Chondrocyte (in vitro differentiated cells): ENCODE results near the gene FRRS1. TPM values are rescaled to one million over a fixed set of nuclear protein-coding genes. Genes with fewer than 3 reads are reported as not detected.
A peak's percentile ranks its signal among the peaks of the same experiment; 100 is the strongest.

ENCODE experiments used
- DNase-seq: peaks from one replicate; pipeline ENCODE4 v3.0.0; 2021; ENCODE audit warnings: mixed read lengths, low spot score
- H3K27ac Mint-ChIP-seq: one replicate; pipeline ENCODE4 v1.8.0; 2021; ENCODE audit warnings: mild to moderate bottlenecking, moderate library complexity, mixed read lengths; ENCODE audit not compliant: unreplicated experiment
- H3K27me3 Mint-ChIP-seq: 2 replicates; pipeline ENCODE4 v1.8.0; 2021; ENCODE audit warnings: low read depth, mixed read lengths
- H3K36me3 Mint-ChIP-seq: 2 replicates; pipeline ENCODE4 v1.8.0; 2021; ENCODE audit warnings: low read depth, mixed read lengths
- H3K4me1 Mint-ChIP-seq: 2 replicates; pipeline ENCODE4 v1.8.0; 2021; ENCODE audit warnings: low read depth, mild to moderate bottlenecking, mixed read lengths
- H3K4me3 Mint-ChIP-seq: one replicate; pipeline ENCODE4 v1.8.0; 2021; ENCODE audit warnings: mild to moderate bottlenecking, moderate library complexity, mixed read lengths; ENCODE audit not compliant: unreplicated experiment
- H3K9me3 Mint-ChIP-seq: 2 replicates; pipeline ENCODE4 v1.8.0; 2021; ENCODE audit warnings: low read depth, mixed read lengths
- total RNA-seq: library from RNA; stranded (reverse); gene quantifications from 3 replicates; pipeline ENCODE4 v1.2.1, GENCODE V29; 2021
- TF ChIP-seq, protein P1 (sequence below): fragments of 200-600 bp; sonication (generic); IDR thresholded peaks from 2 replicates; pipeline ENCODE4 v1.5.0; 2021; ENCODE audit warnings: antibody characterized with exemption, mild to moderate bottlenecking, moderate library complexity

The FRRS1 gene
- total RNA-seq, 1 donor from 2014 or later = 2.2 TPM

DNA sequence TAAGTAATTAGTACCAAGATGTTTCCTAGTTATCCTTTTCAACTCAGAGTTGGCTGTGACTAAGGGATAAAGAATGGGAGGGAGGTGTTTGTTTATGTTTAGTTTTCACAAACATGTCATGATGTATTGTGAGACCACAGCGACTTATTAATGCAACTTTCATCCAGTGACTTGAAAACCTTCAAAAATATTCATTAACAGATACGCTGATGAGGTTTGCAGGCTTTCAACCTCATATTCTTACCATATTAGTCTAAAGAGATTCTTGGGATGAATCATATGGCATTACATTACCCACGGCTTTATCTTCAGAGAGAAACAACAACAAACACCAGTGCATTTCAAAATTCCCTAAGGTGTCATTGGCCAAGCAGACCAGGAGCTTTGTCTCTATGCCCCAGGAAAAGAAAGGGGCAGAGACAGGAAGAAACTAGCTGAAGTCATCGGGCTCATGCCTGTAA is 84.1 kb downstream of the FRRS1 start:
- Mint-ChIP-seq H3K9me3 (no peaks in the 10 kb centered on the region), H3K36me3 (peaks cover 5% of the 10 kb centered on the region), H3K4me1 (peaks cover 41% of the 10 kb centered on the region), H3K27ac (no peak overlapping the region), H3K27me3 (no peaks in the 10 kb centered on the region), H3K4me3 (no peak overlapping the region)
- TF ChIP-seq, protein P1, sequence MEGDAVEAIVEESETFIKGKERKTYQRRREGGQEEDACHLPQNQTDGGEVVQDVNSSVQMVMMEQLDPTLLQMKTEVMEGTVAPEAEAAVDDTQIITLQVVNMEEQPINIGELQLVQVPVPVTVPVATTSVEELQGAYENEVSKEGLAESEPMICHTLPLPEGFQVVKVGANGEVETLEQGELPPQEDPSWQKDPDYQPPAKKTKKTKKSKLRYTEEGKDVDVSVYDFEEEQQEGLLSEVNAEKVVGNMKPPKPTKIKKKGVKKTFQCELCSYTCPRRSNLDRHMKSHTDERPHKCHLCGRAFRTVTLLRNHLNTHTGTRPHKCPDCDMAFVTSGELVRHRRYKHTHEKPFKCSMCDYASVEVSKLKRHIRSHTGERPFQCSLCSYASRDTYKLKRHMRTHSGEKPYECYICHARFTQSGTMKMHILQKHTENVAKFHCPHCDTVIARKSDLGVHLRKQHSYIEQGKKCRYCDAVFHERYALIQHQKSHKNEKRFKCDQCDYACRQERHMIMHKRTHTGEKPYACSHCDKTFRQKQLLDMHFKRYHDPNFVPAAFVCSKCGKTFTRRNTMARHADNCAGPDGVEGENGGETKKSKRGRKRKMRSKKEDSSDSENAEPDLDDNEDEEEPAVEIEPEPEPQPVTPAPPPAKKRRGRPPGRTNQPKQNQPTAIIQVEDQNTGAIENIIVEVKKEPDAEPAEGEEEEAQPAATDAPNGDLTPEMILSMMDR = no peak
- DNase-seq = no peak

DNA sequence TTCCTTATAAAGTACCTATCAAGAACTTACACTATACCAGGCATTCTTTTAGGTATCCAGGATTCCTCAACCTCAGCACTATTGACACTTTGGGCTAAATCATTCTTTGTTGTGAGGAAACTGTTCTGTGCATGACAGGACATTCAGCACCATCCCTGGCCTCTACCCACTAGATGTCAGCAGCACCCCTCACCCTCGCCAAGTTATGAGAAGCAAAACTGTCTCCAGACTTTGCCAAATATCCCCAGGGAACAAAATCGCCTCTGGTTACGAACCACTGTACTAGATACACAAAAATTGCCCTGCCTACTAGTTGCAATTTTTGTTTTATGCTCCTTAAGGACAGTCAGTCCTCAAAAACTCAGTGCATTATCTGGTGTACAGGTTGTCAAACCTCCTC is 84.9 kb downstream of the FRRS1 start:
- no peaks in the 10 kb centered on the region for H3K9me3 Mint-ChIP-seq
- H3K36me3 Mint-ChIP-seq = peaks cover 5% of the 10 kb centered on the region
- H3K27ac Mint-ChIP-seq = peak overlapping the region; percentile 68
- H3K4me3 Mint-ChIP-seq = no peak overlapping the region
- TF ChIP-seq, protein P1 = peak; percentile 63
- H3K4me1 Mint-ChIP-seq = peaks cover 41% of the 10 kb centered on the region
- no peak for DNase-seq
- no peaks in the 10 kb centered on the region for H3K27me3 Mint-ChIP-seq

DNA sequence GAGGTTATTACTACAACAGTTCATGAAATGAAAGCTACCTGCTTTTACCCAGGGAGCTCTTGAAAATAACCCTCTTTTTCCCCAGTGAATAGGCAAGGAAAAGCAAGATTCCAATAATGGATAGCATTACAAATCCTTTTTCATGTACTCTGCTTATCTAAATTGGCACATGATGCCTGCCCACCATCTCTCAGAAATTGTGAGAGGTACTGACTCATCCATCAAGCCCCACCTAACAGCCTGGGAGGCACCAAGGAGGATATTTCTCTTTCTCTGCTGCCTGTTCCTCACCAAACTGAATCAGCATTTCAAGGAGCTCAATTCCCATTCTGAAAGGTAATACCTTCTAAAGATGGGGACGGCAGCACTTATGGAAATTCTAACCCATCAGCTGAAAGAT is 86.2 kb downstream of the FRRS1 start:
- H3K27ac Mint-ChIP-seq = no peak overlapping the region
- no peak overlapping the region for H3K4me3 Mint-ChIP-seq
- DNase-seq = no peak
- TF ChIP-seq, protein P1 = no peak
- peaks cover 32% of the 10 kb centered on the region for H3K4me1 Mint-ChIP-seq
- H3K9me3 Mint-ChIP-seq = no peaks in the 10 kb centered on the region
- H3K36me3 Mint-ChIP-seq = peaks cover 5% of the 10 kb centered on the region
- H3K27me3 Mint-ChIP-seq = no peaks in the 10 kb centered on the region

DNA sequence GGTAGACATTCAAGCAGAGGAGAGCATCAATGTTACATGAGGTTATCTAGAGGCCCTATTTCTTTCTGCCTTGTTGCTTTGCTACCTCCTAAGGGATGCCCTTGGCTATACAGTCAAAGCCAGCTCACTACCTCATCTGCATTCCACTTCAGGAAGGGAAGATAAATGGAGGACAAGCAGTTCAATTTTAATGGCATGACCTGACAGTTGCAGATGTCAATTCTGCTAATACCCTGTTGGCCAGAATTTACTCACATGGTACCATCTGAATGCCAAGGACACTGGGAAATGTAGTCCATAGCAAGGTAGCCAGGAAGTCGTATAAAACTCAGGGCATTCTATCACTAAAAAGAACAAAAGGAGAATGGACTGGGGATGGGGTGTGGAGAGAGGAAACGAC is 89.0 kb downstream of the FRRS1 start:
- peaks cover 5% of the 10 kb centered on the region for H3K36me3 Mint-ChIP-seq
- no peak overlapping the region for H3K4me3 Mint-ChIP-seq
- H3K4me1 Mint-ChIP-seq = peaks cover 28% of the 10 kb centered on the region
- H3K27me3 Mint-ChIP-seq = no peaks in the 10 kb centered on the region
- no peaks in the 10 kb centered on the region for H3K9me3 Mint-ChIP-seq
- TF ChIP-seq, protein P1 = no peak
- no peak for DNase-seq
- no peak overlapping the region for H3K27ac Mint-ChIP-seq

DNA sequence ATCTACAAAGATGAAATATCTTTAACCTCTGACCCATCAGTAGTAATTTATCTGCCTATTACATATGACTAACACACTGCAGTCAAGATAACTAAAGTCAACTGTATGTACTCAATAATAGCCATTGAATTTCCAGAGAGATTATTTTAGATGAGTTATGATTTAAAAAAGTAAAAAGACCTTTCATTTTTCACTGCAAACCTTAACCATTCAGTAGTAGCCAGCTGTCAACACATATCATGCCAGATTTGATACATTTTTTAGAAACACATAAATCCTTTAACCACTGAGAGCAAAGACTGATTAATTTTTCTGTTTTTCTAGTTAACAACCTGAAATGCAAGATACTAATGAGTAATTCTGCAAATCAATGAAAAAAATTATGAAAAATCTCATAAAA is 89.6 kb downstream of the FRRS1 start:
- Mint-ChIP-seq H3K36me3 (peaks cover 7% of the 10 kb centered on the region), H3K4me1 (peaks cover 28% of the 10 kb centered on the region), H3K9me3 (no peaks in the 10 kb centered on the region), H3K4me3 (no peak overlapping the region), H3K27me3 (no peaks in the 10 kb centered on the region), H3K27ac (no peak overlapping the region)
- TF ChIP-seq, protein P1 = no peak
- no peak for DNase-seq
